Measurements from ENCODE around the gene AQP5. TPM values are rescaled to one million over a fixed set of nuclear protein-coding genes. Genes with fewer than 3 reads are reported as not detected.

Gene AQP5
- polyA plus RNA-seq, 2 donors = 3.1 to 48.8 TPM

DNA sequence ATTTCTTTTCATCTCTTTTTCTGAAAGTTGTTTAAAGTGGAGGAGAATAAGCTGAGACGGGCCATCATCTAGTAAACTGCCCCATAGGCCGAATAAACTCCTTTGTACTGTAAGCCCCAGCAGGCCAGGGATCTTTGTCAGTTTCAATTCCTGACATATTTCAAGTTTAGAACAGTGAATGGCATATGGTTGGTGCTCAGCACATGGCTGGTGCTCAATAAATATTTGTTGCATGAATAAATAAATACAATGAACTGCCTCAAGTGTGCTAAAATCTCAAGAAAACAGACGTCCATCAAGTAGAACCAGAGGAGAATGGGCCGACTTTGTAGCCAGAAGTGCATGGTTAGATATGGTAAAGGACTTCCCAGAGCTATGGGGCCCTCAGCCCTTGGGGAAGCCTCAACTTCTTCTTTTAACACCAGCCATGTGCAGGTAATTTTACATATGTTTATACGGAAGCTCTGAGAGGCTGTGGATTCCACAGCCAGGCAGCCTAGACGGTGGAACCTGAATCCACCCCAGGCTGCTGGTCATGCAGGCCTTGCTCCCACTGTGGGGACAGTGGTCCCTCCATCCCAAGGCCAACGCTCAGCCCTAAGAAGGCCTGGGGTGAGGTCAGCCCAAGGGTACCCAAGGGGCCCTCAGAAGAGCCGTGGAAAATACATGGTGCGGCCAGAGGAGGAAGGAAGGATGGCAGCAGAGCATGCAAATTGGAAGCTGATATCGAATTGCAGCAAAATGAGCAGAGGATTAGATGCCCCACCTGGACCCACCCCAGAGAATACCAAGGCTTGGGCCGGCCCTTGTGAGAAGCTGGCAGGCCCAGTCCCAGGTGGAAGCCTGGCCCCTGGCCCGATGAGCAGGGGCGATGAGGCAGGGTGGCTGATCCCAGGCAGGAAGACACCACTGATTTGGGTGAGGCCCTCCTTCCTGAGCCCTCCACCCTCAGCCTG lies 19.8 kb upstream of the AQP5 start:
- Histone ChIP-seq H3K4me1 (ENCODE audit: control insufficient read depth in 2 of 2, insufficient read depth in 2 of 2, low read length in 1 of 2) (peaks cover 6 to 33% of the 10 kb centered on the region in 2 donors), H3K4me3 (ENCODE audit: low read depth in 1 of 2, low read length in 2 of 2) (no peak overlapping the region), H3K27ac (ENCODE audit: low read depth in 2 of 2, low read length in 1 of 2) (peak overlapping the region; percentile 45 to 87), H3K27me3 (ENCODE audit: control insufficient read depth in 1 of 2, insufficient read depth in 2 of 2, low read length in 2 of 2) (no peaks in the 10 kb centered on the region), H3K9me3 (ENCODE audit: control insufficient read depth in 2 of 2, insufficient read depth in 1 of 2, low read depth in 1 of 2, low read length in 1 of 2) (no peaks in the 10 kb centered on the region), H3K36me3 (ENCODE audit: control insufficient read depth in 2 of 2, insufficient read depth in 2 of 2, low read length in 1 of 2) (no peaks in the 10 kb centered on the region)
- 78 to 80% methylated on average over 13 of the region's 13 CpGs for WGBS, 2 donors

DNA sequence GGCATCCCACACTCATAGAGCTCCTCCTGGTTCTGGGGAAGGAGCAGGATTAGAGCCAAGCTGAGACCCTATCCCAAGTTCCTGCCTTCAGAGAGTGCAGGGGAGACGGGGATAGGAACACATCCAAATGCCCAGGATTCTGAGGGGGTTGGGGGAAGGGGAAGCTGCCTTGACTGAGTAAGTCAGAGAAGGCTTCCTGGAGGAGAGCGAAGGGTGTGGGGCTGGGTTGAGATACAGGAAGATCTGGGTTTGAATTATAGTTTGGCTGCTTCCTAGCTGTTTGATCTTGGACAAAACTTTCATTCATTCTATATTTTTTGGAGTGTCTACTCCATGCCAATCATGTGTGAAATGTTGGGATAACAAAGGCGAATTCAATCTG lies 19.2 kb upstream of the AQP5 start:
- Histone ChIP-seq H3K27me3 (ENCODE audit: control insufficient read depth in 1 of 2, insufficient read depth in 2 of 2, low read length in 2 of 2) (no peaks in the 10 kb centered on the region), H3K36me3 (ENCODE audit: control insufficient read depth in 2 of 2, insufficient read depth in 2 of 2, low read length in 1 of 2) (no peaks in the 10 kb centered on the region), H3K27ac (ENCODE audit: low read depth in 2 of 2, low read length in 1 of 2) (peak overlapping the region; percentile 45 to 87), H3K4me3 (ENCODE audit: low read depth in 1 of 2, low read length in 2 of 2) (no peak overlapping the region), H3K4me1 (ENCODE audit: control insufficient read depth in 2 of 2, insufficient read depth in 2 of 2, low read length in 1 of 2) (peaks cover 6 to 31% of the 10 kb centered on the region in 2 donors), H3K9me3 (ENCODE audit: control insufficient read depth in 2 of 2, insufficient read depth in 1 of 2, low read depth in 1 of 2, low read length in 1 of 2) (no peaks in the 10 kb centered on the region)
- 91 to 92% methylated on average over 3 of the region's 3 CpGs for WGBS, 2 donors

DNA sequence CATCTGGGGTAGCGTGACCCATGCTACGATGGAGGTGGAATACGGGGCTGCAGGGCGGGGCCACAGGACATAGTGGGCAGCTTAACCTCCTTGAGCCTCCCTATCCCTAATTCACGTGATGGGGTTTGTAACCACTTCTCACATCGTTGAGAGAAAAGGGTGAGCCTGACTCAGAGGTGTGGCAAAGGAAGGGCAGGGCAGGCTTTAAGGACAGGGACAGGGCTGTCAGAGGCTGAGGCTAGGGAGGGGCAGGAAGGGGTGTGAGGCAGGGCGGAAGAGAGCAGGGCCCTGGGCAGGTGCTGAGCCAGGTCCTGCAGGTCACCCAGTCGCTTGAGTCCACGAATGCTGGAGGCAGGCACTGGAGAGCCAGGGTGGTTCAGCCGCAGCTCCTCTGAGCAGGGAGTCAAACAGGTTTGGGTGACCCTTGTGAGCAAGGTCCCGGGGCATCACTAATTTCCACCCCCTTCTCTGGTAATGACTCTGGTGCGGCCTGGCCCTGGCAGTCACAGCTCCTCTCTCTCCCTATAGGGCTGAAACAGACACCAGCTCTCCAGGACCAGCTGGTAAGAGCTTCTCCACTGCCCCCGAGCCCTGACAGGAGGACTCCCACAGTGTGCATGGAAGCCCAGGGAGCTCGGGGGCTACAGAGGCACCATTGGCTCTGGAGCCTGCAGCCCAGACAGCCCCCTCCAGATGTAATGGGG lies 18.6 kb upstream of the AQP5 start:
- H3K36me3 ChIP-seq (ENCODE audit: control insufficient read depth in 2 of 2, insufficient read depth in 2 of 2, low read length in 1 of 2) = no peaks in the 10 kb centered on the region
- peaks cover 3 to 29% of the 10 kb centered on the region in 2 donors for H3K4me1 ChIP-seq (ENCODE audit: control insufficient read depth in 2 of 2, insufficient read depth in 2 of 2, low read length in 1 of 2)
- 61 to 82% methylated on average over 14 of the region's 14 CpGs for WGBS, 2 donors
- H3K27me3 ChIP-seq (ENCODE audit: control insufficient read depth in 1 of 2, insufficient read depth in 2 of 2, low read length in 2 of 2) = no peaks in the 10 kb centered on the region
- no peak overlapping the region for H3K4me3 ChIP-seq (ENCODE audit: low read depth in 1 of 2, low read length in 2 of 2)
- H3K27ac ChIP-seq (ENCODE audit: low read depth in 2 of 2, low read length in 1 of 2) = peak overlapping the region; percentile 85 to 87
- H3K9me3 ChIP-seq (ENCODE audit: control insufficient read depth in 2 of 2, insufficient read depth in 1 of 2, low read depth in 1 of 2, low read length in 1 of 2) = no peaks in the 10 kb centered on the region

DNA sequence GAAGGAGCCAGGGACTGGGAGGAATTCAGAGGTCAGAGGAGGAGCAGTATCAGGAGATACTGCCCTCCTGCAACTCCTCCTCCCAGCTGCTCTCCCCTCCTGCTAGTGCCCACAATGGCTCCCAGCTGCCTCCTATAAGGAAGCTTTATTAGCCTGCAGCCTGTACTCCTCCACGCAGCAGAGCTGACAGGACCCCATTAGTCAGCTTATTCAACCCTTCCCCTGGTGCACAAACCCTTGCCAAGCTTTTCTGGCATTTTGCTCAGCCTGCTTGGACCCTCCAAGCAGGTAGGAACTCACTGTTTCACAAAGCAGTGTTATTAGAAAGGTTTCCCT lies 18.1 kb upstream of the AQP5 start:
- Histone ChIP-seq H3K9me3 (ENCODE audit: control insufficient read depth in 2 of 2, insufficient read depth in 1 of 2, low read depth in 1 of 2, low read length in 1 of 2) (no peaks in the 10 kb centered on the region), H3K4me3 (ENCODE audit: low read depth in 1 of 2, low read length in 2 of 2) (no peak overlapping the region), H3K4me1 (ENCODE audit: control insufficient read depth in 2 of 2, insufficient read depth in 2 of 2, low read length in 1 of 2) (peaks cover 3 to 28% of the 10 kb centered on the region in 2 donors), H3K27me3 (ENCODE audit: control insufficient read depth in 1 of 2, insufficient read depth in 2 of 2, low read length in 2 of 2) (no peaks in the 10 kb centered on the region), H3K36me3 (ENCODE audit: control insufficient read depth in 2 of 2, insufficient read depth in 2 of 2, low read length in 1 of 2) (no peaks in the 10 kb centered on the region), H3K27ac (ENCODE audit: low read depth in 2 of 2, low read length in 1 of 2) (peak overlapping the region; percentile 85 to 87)
- 85 to 91% methylated on average over 1 of the region's 1 CpG for WGBS, 2 donors

DNA sequence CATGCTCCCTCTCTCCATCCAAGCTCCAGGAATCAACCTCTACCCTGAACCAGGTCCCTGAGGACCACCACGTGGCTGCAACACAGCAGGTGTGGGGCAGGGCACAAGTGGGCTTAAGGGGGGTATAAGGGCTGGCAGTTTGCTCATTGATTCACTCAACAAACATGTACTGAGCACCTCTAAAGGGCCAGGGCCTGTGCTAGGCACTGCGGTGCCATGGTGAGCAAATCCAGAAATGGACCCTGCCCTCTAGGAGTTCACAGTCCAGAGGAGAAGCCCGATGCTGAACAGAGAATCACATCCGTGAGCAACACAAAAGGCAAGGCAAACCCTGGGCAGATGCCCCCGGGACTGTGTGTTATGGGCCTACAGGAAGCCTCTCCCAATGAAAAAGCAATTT lies 17.6 kb upstream of the AQP5 start:
- Histone ChIP-seq H3K27me3 (ENCODE audit: control insufficient read depth in 1 of 2, insufficient read depth in 2 of 2, low read length in 2 of 2) (no peaks in the 10 kb centered on the region), H3K4me3 (ENCODE audit: low read depth in 1 of 2, low read length in 2 of 2) (no peak overlapping the region), H3K4me1 (ENCODE audit: control insufficient read depth in 2 of 2, insufficient read depth in 2 of 2, low read length in 1 of 2) (peaks cover 3 to 28% of the 10 kb centered on the region in 2 donors), H3K9me3 (ENCODE audit: control insufficient read depth in 2 of 2, insufficient read depth in 1 of 2, low read depth in 1 of 2, low read length in 1 of 2) (no peaks in the 10 kb centered on the region), H3K36me3 (ENCODE audit: control insufficient read depth in 2 of 2, insufficient read depth in 2 of 2, low read length in 1 of 2) (no peaks in the 10 kb centered on the region), H3K27ac (ENCODE audit: low read depth in 2 of 2, low read length in 1 of 2) (peak overlapping the region; percentile 51 to 85)
- WGBS, 2 donors = 87 to 91% methylated on average over 5 of the region's 5 CpGs

DNA sequence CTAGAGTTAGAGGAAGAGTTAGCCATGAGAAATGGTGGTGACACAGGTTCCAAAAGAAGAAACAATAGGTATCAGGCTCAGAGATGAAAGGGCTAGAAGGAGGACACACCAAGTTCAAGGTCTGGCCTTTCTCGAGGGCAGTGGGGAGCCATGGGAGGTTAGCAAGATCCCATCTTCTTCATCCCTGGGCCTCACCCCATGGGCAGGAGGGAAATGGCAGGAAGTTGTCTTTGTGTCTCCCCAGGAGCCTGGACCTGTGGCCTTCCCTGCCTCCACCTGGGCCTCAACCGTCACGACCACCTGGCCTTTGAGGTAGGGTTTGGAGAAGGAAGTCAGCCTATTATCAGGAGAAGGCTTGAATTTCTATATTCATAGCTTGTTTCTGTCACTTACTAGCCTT lies 17.0 kb upstream of the AQP5 start:
- WGBS, 2 donors = 88 to 93% methylated on average over 3 of the region's 3 CpGs
- Histone ChIP-seq H3K27me3 (ENCODE audit: control insufficient read depth in 1 of 2, insufficient read depth in 2 of 2, low read length in 2 of 2) (no peaks in the 10 kb centered on the region), H3K9me3 (ENCODE audit: control insufficient read depth in 2 of 2, insufficient read depth in 1 of 2, low read depth in 1 of 2, low read length in 1 of 2) (no peaks in the 10 kb centered on the region), H3K27ac (ENCODE audit: low read depth in 2 of 2, low read length in 1 of 2) (peak overlapping the region in 1 of 2 donors; percentile 6), H3K4me3 (ENCODE audit: low read depth in 1 of 2, low read length in 2 of 2) (no peak overlapping the region), H3K4me1 (ENCODE audit: control insufficient read depth in 2 of 2, insufficient read depth in 2 of 2, low read length in 1 of 2) (peaks cover under 1 to 24% of the 10 kb centered on the region in 2 donors), H3K36me3 (ENCODE audit: control insufficient read depth in 2 of 2, insufficient read depth in 2 of 2, low read length in 1 of 2) (no peaks in the 10 kb centered on the region)

DNA sequence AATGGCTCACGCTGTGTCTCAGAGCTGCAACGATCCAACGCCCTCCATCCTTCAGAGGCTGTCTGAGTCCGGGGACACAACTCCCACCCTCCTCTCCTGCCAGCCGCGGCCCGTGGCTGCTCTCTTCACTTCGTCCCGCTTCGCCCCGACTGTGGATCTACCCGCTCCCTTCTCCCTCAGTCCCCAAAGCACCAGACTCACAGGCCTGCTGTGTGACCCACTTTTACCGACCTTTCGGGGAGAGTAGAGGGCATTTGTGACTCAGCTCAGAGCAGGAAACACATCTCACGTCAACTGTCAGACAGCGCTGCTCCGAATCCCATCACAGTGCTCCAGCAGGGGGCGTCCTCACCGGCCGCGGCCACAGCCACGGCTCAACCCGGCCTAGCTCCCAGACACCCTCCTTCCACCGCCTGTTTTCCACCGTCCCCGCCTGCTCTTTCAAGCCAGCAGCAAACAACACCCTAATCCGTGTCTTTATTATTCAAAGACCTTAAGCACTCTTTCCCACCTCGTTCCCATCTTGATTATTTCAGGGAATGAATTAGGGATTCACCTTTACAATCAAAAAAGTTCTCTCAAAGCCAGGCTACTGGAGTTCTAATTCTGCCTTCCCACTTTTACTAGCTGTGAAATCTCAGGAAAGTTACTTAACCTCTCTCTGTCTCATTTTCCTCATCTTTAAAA lies 16.1 kb upstream of the AQP5 start:
- WGBS, 2 donors = 11 to 21% methylated on average over 28 of the region's 28 CpGs
- no peak overlapping the region for H3K4me3 ChIP-seq (ENCODE audit: low read depth in 1 of 2, low read length in 2 of 2)
- H3K36me3 ChIP-seq (ENCODE audit: control insufficient read depth in 2 of 2, insufficient read depth in 2 of 2, low read length in 1 of 2) = no peaks in the 10 kb centered on the region
- H3K27ac ChIP-seq (ENCODE audit: low read depth in 2 of 2, low read length in 1 of 2) = peak overlapping the region in 1 of 2 donors; percentile 80
- no peaks in the 10 kb centered on the region for H3K9me3 ChIP-seq (ENCODE audit: control insufficient read depth in 2 of 2, insufficient read depth in 1 of 2, low read depth in 1 of 2, low read length in 1 of 2)
- H3K4me1 ChIP-seq (ENCODE audit: control insufficient read depth in 2 of 2, insufficient read depth in 2 of 2, low read length in 1 of 2) = peaks cover 0 to 20% of the 10 kb centered on the region in 2 donors
- H3K27me3 ChIP-seq (ENCODE audit: control insufficient read depth in 1 of 2, insufficient read depth in 2 of 2, low read length in 2 of 2) = no peaks in the 10 kb centered on the region

DNA sequence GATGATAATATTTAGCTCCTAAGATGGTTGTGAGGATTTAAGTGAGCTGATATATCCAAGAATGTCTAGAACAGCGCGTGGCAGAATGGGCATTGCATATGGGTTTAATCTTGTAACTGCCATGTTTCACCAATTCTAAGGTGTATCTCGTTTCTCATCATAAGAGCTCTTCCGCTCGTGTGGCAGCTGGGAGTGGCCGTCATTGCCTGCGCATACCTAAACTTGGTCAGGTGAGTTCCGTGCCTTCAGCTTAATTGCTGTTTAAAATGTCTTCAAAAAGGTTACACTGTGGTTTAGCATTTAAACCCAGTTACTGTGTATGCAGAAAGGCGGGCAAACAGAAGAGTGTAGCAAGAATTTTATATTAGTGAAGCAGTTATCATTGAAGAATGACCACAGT lies 15.6 kb upstream of the AQP5 start:
- no peak overlapping the region for H3K27ac ChIP-seq (ENCODE audit: low read depth in 2 of 2, low read length in 1 of 2)
- WGBS, 2 donors = 88 to 92% methylated on average over 9 of the region's 9 CpGs
- H3K27me3 ChIP-seq (ENCODE audit: control insufficient read depth in 1 of 2, insufficient read depth in 2 of 2, low read length in 2 of 2) = no peaks in the 10 kb centered on the region
- H3K36me3 ChIP-seq (ENCODE audit: control insufficient read depth in 2 of 2, insufficient read depth in 2 of 2, low read length in 1 of 2) = no peaks in the 10 kb centered on the region
- H3K9me3 ChIP-seq (ENCODE audit: control insufficient read depth in 2 of 2, insufficient read depth in 1 of 2, low read depth in 1 of 2, low read length in 1 of 2) = no peaks in the 10 kb centered on the region
- H3K4me3 ChIP-seq (ENCODE audit: low read depth in 1 of 2, low read length in 2 of 2) = no peak overlapping the region
- H3K4me1 ChIP-seq (ENCODE audit: control insufficient read depth in 2 of 2, insufficient read depth in 2 of 2, low read length in 1 of 2) = peaks cover 0 to 18% of the 10 kb centered on the region in 2 donors

DNA sequence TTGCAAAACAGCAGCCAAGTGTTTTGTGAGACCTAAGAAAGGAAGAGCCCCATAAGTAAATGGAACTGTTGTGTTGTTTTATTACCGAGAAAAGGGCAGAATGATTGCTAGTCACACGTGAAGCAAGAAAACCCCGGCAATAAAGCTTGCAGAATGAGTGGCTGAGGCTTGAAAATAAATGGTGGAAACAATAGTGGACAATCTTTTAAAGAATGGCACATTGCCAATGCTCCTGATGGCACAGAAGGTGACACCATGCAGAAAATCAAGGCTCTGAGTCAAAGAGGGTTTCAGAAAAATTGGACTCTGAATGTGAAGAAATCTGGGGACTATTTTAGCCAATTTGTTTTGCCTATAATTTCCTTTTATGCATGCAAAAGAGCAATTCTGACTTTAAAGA lies 15.2 kb upstream of the AQP5 start:
- Histone ChIP-seq H3K36me3 (ENCODE audit: control insufficient read depth in 2 of 2, insufficient read depth in 2 of 2, low read length in 1 of 2) (no peaks in the 10 kb centered on the region), H3K4me3 (ENCODE audit: low read depth in 1 of 2, low read length in 2 of 2) (no peak overlapping the region), H3K4me1 (ENCODE audit: control insufficient read depth in 2 of 2, insufficient read depth in 2 of 2, low read length in 1 of 2) (peaks cover 0 to 18% of the 10 kb centered on the region in 2 donors), H3K9me3 (ENCODE audit: control insufficient read depth in 2 of 2, insufficient read depth in 1 of 2, low read depth in 1 of 2, low read length in 1 of 2) (no peaks in the 10 kb centered on the region), H3K27me3 (ENCODE audit: control insufficient read depth in 1 of 2, insufficient read depth in 2 of 2, low read length in 2 of 2) (no peaks in the 10 kb centered on the region), H3K27ac (ENCODE audit: low read depth in 2 of 2, low read length in 1 of 2) (no peak overlapping the region)
- WGBS, 2 donors = 81 to 82% methylated on average over 3 of the region's 3 CpGs

Data from esophagus (tissue), 2 donors.